ENCODE measurements around the gene SVEP1.

GRCh38 chr9:110601098-110601497 is 21.6 kb upstream of the SVEP1 start:
- TF ChIP-seq, protein P1, sequence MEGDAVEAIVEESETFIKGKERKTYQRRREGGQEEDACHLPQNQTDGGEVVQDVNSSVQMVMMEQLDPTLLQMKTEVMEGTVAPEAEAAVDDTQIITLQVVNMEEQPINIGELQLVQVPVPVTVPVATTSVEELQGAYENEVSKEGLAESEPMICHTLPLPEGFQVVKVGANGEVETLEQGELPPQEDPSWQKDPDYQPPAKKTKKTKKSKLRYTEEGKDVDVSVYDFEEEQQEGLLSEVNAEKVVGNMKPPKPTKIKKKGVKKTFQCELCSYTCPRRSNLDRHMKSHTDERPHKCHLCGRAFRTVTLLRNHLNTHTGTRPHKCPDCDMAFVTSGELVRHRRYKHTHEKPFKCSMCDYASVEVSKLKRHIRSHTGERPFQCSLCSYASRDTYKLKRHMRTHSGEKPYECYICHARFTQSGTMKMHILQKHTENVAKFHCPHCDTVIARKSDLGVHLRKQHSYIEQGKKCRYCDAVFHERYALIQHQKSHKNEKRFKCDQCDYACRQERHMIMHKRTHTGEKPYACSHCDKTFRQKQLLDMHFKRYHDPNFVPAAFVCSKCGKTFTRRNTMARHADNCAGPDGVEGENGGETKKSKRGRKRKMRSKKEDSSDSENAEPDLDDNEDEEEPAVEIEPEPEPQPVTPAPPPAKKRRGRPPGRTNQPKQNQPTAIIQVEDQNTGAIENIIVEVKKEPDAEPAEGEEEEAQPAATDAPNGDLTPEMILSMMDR (IDR thresholded peaks at IDR 0.05; ENCODE audit: low read length), result no peak
- no peak for TF ChIP-seq EZH2 (IDR thresholded peaks at IDR 0.05; ENCODE audit: borderline replicate concordance, low read length)

All from OCI-LY1 (cell line).